Gastrocnemius medialis (tissue), 4 donors: ENCODE results near the gene GDI1. TPM values are rescaled to one million over a fixed set of nuclear protein-coding genes. Genes with fewer than 3 reads are reported as not detected.

Experiments
- ATAC-seq, 2 donors: fragments of 150-250 bp; one replicate each; pipeline ENCODE4 v1.9.1; 2016
- DNase-seq, 2 donors: peaks; one replicate each; pipeline ENCODE4 v3.0.0-alpha.2; 2019
- H3K27ac ChIP-seq, 4 donors: fragments of 200-600 bp; sonication (generic); 1 replicate in 1 of 4; 2 replicates in 3 of 4; pipeline ENCODE4 v1.5.1; 2016 to 2018; ENCODE audit warnings: mild to moderate bottlenecking in 2 of 4, moderate library complexity in 1 of 4
- H3K27me3 ChIP-seq, 3 donors: fragments of 200-600 bp; sonication (generic) in 2 of 3; 1 replicate in 1 of 3; 2 replicates in 2 of 3; pipeline versions ENCODE4 v1.5.1 to v1.6.0; 2016 to 2019; ENCODE audit warnings: mild to moderate bottlenecking in 1 of 3, moderate library complexity in 1 of 3
- H3K36me3 ChIP-seq, 2 donors: fragments of 200-600 bp; sonication (generic) in 1 of 2; one replicate each; pipeline ENCODE4 v1.5.1; 2017 to 2018
- H3K4me1 ChIP-seq, 2 donors: fragments of 200-600 bp; sonication (generic) in 1 of 2; one replicate each; pipeline ENCODE4 v1.5.1; 2016 to 2017; ENCODE audit warnings: mild to moderate bottlenecking in 2 of 2
- H3K4me3 ChIP-seq, 4 donors: fragments of 200-600 bp; sonication (generic) in 3 of 4; 1 replicate in 1 of 4; 2 replicates in 3 of 4; pipeline ENCODE4 v1.5.1; 2016 to 2019; ENCODE audit warnings: mild to moderate bottlenecking in 2 of 4
- H3K9me3 ChIP-seq, 3 donors: fragments of 200-600 bp; sonication (generic) in 2 of 3; 1 replicate in 1 of 3; 2 replicates in 2 of 3; pipeline ENCODE4 v1.5.1; 2016 to 2019
- CTCF ChIP-seq, 5 experiments: fragments of 450-650 bp in 3 of 5; fragments of 200-600 bp in 2 of 5; sonication (generic) in 2 of 5; IDR thresholded peaks in 4 of 5; conservative IDR thresholded peaks in 1 of 5; 1 replicate in 4 of 5; 2 replicates in 1 of 5; pipeline ENCODE4 v1.5.1; 2016 to 2019; ENCODE audit warnings: antibody characterized with exemption in 5 of 5, mild to moderate bottlenecking in 3 of 5, moderate library complexity in 3 of 5
- POLR2A ChIP-seq, 2 donors: fragments of 450-650 bp; IDR thresholded peaks; one replicate each; pipeline ENCODE4 v1.6.1; 2017; ENCODE audit warnings: antibody characterized with exemption in 2 of 2, mild to moderate bottlenecking in 2 of 2, moderate library complexity in 2 of 2
- in situ Hi-C, 4 donors: fragments of 200-750 bp; cut with MboI; loops; one replicate each; pipeline versions ENCODE4 v1.15.0 to v1.8.0; 2017; ENCODE audit warnings: low sequenced_read_pairs in 4 of 4
- intact Hi-C: fragments of 100-400 bp; cut with DNase I; formaldehyde crosslinking; loops from one replicate; pipeline ENCODE4 v1.15.1; 2023; ENCODE audit warnings: low total_unique reads
- total RNA-seq, 4 donors: library from RNA; depleted of rRNA; stranded (reverse); fragments of >200 nt; gene quantifications; one replicate each; pipeline versions ENCODE4 v1.1.0 to v1.2.3, GENCODE V29; 2016

GDI1 gene
- total RNA-seq, 4 donors from 2014 or later, result 19.8 to 54.5 (median 39.0) TPM

- TF ChIP-seq CTCF (IDR thresholded peaks at IDR 0.05 in 4 of 5, conservative IDR thresholded peaks at IDR 0.05 in 1 of 5), result no peak
- peak; percentile 57 to 85 for TF ChIP-seq POLR2A (IDR thresholded peaks at IDR 0.05)
- H3K4me1 ChIP-seq, result no peaks in the 10 kb centered on the region
- intact Hi-C loops (no loop called here), in situ Hi-C loops (no loop called here)
- DNase-seq (no peak), ATAC-seq (peak; percentile 50 to 81)
- no peaks in the 10 kb centered on the region for H3K36me3 ChIP-seq
- H3K4me3 ChIP-seq, result peak within 1 kb of the TSS; percentile 35 to 61 (median 52)
- H3K27ac ChIP-seq, result peak within 1 kb of the TSS in 3 of 4 donors; percentile 24 to 58 (median 55)
- H3K9me3 ChIP-seq, result no peaks in the 10 kb centered on the region
- no peaks in the 10 kb centered on the region for H3K27me3 ChIP-seq
Measured at GRCh38 chrX:154458116-154458953, 21.4 kb downstream of the GDI1 start, which contains the start of gene PLXNA3. TSS of gene PLXNA3 (plus strand) at chrX:154458281. CDS start at chrX:154460184, 1,903 bp downstream.

- no peaks in the 10 kb centered on the region for H3K9me3 ChIP-seq
- peak in 1 of 2 donors; percentile 36 for ATAC-seq
- peak in 1 of 2 donors; percentile 36 for DNase-seq
- intact Hi-C loops, result no loop called here
- H3K4me3 ChIP-seq, result peak overlapping the region; percentile 34 to 61 (median 52)
- H3K27me3 ChIP-seq, result no peaks in the 10 kb centered on the region
- in situ Hi-C loops, result no loop called here
- H3K27ac ChIP-seq, result peak overlapping the region in 3 of 4 donors; percentile 24 to 58 (median 55)
- no peak for TF ChIP-seq CTCF (IDR thresholded peaks at IDR 0.05 in 4 of 5, conservative IDR thresholded peaks at IDR 0.05 in 1 of 5)
- no peak for TF ChIP-seq POLR2A (IDR thresholded peaks at IDR 0.05)
- H3K36me3 ChIP-seq, result no peaks in the 10 kb centered on the region
- H3K4me1 ChIP-seq, result no peaks in the 10 kb centered on the region
Measured at GRCh38 chrX:154458954-154459778, 22.2 kb downstream of the GDI1 start.

GRCh38 chrX:154459832-154460231 is 22.9 kb downstream of the GDI1 start:
- ATAC-seq, result no peak
- intact Hi-C loops, result no loop called here
- no peak overlapping the region for H3K27ac ChIP-seq

GRCh38 chrX:154460326-154460725 is 23.4 kb downstream of the GDI1 start:
- no peak overlapping the region for H3K27ac ChIP-seq
- no peaks in the 10 kb centered on the region for H3K36me3 ChIP-seq
- no peaks in the 10 kb centered on the region for H3K4me1 ChIP-seq
- no peak overlapping the region for H3K4me3 ChIP-seq
- intact Hi-C loops (no loop called here), in situ Hi-C loops (no loop called here)
- TF ChIP-seq CTCF (IDR thresholded peaks at IDR 0.05 in 4 of 5, conservative IDR thresholded peaks at IDR 0.05 in 1 of 5), result no peak
- TF ChIP-seq POLR2A (IDR thresholded peaks at IDR 0.05), result no peak
- no peaks in the 10 kb centered on the region for H3K9me3 ChIP-seq
- ATAC-seq (no peak), DNase-seq (no peak)
- no peaks in the 10 kb centered on the region for H3K27me3 ChIP-seq

More at GRCh38 chrX:154459832-154460231, 22.9 kb downstream of the GDI1 start:
- Histone ChIP-seq H3K9me3 (no peaks in the 10 kb centered on the region), H3K4me1 (no peaks in the 10 kb centered on the region), H3K27me3 (no peaks in the 10 kb centered on the region), H3K36me3 (no peaks in the 10 kb centered on the region), H3K4me3 (no peak overlapping the region)
- no peak for DNase-seq
- in situ Hi-C loops, result no loop called here
- TF ChIP-seq POLR2A (IDR thresholded peaks at IDR 0.05) (no peak), CTCF (IDR thresholded peaks at IDR 0.05 in 4 of 5, conservative IDR thresholded peaks at IDR 0.05 in 1 of 5) (no peak)
